Measurements from ENCODE around the gene IMPACT. TPM values are rescaled to one million over a fixed set of nuclear protein-coding genes. Genes with fewer than 3 reads are reported as not detected.

Gene IMPACT
- polyA plus RNA-seq, 2 of the 4 experiments (the other 2 are of a cell fraction): 10.9 to 27.1 TPM

DNA sequence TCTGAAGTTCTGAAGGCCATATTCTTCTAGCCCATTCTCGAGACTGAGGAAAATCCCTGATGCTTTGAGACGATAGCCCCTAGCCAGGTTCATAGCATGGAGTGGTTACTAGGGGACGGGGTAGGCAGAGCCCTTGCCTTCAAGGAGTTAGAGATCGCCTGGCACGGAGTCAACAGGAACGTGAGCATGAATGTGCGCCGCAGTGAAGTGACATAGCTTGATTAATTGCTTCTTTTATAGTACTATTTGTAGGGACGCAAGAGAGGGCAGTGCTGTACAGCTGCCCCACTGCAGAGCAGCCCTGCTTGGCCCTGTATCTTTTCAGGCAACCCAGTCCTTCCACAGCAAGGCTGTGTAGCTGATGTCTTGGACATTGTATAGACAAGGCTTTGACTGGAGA lies 60.2 kb downstream of the IMPACT start (continued):
- TF ChIP-seq HOXB5 (CRISPR knock-in tag; IDR thresholded peaks at IDR 0.05): no peak

DNA sequence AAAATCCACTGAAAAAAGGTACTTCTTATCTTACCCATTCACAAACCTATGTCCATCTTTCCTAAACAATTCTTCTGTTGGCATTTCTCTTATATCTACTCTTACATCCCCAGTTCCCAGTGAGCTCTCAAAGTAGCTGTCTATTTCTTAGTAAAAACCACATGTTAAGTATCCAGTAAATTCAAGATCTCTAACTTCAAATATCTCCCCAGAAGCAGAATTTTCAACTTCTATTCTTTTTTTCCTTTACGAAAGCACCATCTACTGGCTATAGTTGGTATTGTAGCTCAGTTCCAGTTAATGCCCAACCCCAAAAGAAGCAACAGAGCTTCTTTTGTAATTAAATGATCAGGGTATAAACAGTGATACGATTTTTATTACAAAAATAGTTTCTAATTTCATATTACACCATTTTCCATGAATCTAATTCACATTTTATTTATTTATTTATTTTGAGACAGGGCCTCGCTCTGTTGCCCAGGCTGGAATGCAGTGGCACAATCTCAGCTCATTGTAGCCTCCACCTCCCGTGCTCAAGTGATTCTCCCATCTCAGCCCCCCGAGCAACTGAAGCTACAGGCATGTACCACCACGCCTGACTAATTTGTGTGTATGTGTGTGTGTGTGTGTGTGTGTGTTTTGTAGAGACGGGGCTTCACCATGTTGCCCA lies 62.5 kb downstream of the IMPACT start:
- TF ChIP-seq HDAC2 (IDR thresholded peaks at IDR 0.05) (no peak), RAD21 (conservative IDR thresholded peaks at IDR 0.05 in 1 of 2, IDR thresholded peaks at IDR 0.05 in 1 of 2) (peak; percentile 55 to 61), SMC3 (IDR thresholded peaks at IDR 0.05) (peak; percentile 37; the same call in 2 of the 3 replicates)
- TF ChIP-seq, protein P1, sequence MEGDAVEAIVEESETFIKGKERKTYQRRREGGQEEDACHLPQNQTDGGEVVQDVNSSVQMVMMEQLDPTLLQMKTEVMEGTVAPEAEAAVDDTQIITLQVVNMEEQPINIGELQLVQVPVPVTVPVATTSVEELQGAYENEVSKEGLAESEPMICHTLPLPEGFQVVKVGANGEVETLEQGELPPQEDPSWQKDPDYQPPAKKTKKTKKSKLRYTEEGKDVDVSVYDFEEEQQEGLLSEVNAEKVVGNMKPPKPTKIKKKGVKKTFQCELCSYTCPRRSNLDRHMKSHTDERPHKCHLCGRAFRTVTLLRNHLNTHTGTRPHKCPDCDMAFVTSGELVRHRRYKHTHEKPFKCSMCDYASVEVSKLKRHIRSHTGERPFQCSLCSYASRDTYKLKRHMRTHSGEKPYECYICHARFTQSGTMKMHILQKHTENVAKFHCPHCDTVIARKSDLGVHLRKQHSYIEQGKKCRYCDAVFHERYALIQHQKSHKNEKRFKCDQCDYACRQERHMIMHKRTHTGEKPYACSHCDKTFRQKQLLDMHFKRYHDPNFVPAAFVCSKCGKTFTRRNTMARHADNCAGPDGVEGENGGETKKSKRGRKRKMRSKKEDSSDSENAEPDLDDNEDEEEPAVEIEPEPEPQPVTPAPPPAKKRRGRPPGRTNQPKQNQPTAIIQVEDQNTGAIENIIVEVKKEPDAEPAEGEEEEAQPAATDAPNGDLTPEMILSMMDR (IDR thresholded peaks at IDR 0.05): peak; percentile 55
- no peak overlapping the region for H3K27ac ChIP-seq
- FAIRE-seq (no peak), ATAC-seq (peak in 1 of 2 experiments; percentile 55; a peak in 2 of 6 replicates), DNase-seq (ENCODE audit: low read depth in 1 of 2, low spot score in 1 of 2) (peak; percentile 18 to 21)
- no peak overlapping the region for H3K4me3 ChIP-seq
- H3K4me2 ChIP-seq: no peak overlapping the region
- no peaks in the 10 kb centered on the region for H3K9me3 ChIP-seq
- POLR2A ChIA-PET: interaction anchor here (0.9 to 1.0 kb wide), 3 partner anchors 92 to 350 kb away, joined by 3 to 6 read pairs (median 4); partner anchors contain the start of genes CABYR and OSBPL1A
- 26% methylated on average over 6 of the region's 7 CpGs for WGBS (ENCODE audit: missing lambda C conversion rate)
- H3K4me1 ChIP-seq: no peaks in the 10 kb centered on the region
- CTCF ChIA-PET: interaction anchor here (0.7 to 6.1 kb wide), 26 partner anchors 8 to 864 kb away, joined by 3 to 57 read pairs (median 4); no protein-coding TSS in a partner anchor

GRCh38 chr18:24490539-24490938 lies 64.1 kb downstream of the IMPACT start:
- ATAC-seq: no peak
- CTCF ChIA-PET: interaction anchor here (2.4 to 6.1 kb wide), 2 partner anchors 9 to 131 kb away, joined by 8 to 57 read pairs; no protein-coding TSS in a partner anchor
- POLR2A ChIA-PET: no interaction called here

GRCh38 chr18:24491927-24492834 lies 65.7 kb downstream of the IMPACT start:
- no peak overlapping the region for H3K4me3 ChIP-seq
- no peak for ATAC-seq
- no peak for FAIRE-seq
- POLR2A ChIA-PET: no interaction called here
- DNase-seq (ENCODE audit: low read depth in 1 of 2, low spot score in 1 of 2): no peak
- H3K4me2 ChIP-seq: no peak overlapping the region
- no peaks in the 10 kb centered on the region for H3K9me3 ChIP-seq
- H3K4me1 ChIP-seq: no peaks in the 10 kb centered on the region
- 66% methylated on average over 21 of the region's 21 CpGs for WGBS (ENCODE audit: missing lambda C conversion rate)
- no peak overlapping the region for H3K27ac ChIP-seq
- CTCF ChIA-PET: interaction anchor here (0.9 to 2.3 kb wide), 3 partner anchors 132 to 316 kb away, joined by 3 to 9 read pairs (median 8); no protein-coding TSS in a partner anchor
- TF ChIP-seq, protein P2, sequence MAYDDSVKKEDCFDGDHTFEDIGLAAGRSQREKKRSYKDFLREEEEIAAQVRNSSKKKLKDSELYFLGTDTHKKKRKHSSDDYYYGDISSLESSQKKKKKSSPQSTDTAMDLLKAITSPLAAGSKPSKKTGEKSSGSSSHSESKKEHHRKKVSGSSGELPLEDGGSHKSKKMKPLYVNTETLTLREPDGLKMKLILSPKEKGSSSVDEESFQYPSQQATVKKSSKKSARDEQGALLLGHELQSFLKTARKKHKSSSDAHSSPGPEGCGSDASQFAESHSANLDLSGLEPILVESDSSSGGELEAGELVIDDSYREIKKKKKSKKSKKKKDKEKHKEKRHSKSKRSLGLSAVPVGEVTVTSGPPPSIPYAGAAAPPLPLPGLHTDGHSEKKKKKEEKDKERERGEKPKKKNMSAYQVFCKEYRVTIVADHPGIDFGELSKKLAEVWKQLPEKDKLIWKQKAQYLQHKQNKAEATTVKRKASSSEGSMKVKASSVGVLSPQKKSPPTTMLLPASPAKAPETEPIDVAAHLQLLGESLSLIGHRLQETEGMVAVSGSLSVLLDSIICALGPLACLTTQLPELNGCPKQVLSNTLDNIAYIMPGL (CRISPR knock-in tag; IDR thresholded peaks at IDR 0.05; ENCODE audit: borderline replicate concordance): no peak
- TF ChIP-seq USF2 (IDR thresholded peaks at IDR 0.05) (no peak), ZFP36 (IDR thresholded peaks at IDR 0.05; ENCODE audit: borderline replicate concordance, partially characterized antibody) (no peak), RCOR1 (IDR thresholded peaks at IDR 0.05; ENCODE audit: low read depth, low read length) (no peak), ZC3H11A (IDR thresholded peaks at IDR 0.05) (no peak), CEBPB (IDR thresholded peaks at IDR 0.05) (no peak), KDM5A (IDR thresholded peaks at IDR 0.05) (no peak), TP53 (CRISPR knock-in tag; IDR thresholded peaks at IDR 0.05) (no peak), ZSCAN20 (CRISPR knock-in tag; IDR thresholded peaks at IDR 0.05) (no peak)
- TF ChIP-seq, protein P3, sequence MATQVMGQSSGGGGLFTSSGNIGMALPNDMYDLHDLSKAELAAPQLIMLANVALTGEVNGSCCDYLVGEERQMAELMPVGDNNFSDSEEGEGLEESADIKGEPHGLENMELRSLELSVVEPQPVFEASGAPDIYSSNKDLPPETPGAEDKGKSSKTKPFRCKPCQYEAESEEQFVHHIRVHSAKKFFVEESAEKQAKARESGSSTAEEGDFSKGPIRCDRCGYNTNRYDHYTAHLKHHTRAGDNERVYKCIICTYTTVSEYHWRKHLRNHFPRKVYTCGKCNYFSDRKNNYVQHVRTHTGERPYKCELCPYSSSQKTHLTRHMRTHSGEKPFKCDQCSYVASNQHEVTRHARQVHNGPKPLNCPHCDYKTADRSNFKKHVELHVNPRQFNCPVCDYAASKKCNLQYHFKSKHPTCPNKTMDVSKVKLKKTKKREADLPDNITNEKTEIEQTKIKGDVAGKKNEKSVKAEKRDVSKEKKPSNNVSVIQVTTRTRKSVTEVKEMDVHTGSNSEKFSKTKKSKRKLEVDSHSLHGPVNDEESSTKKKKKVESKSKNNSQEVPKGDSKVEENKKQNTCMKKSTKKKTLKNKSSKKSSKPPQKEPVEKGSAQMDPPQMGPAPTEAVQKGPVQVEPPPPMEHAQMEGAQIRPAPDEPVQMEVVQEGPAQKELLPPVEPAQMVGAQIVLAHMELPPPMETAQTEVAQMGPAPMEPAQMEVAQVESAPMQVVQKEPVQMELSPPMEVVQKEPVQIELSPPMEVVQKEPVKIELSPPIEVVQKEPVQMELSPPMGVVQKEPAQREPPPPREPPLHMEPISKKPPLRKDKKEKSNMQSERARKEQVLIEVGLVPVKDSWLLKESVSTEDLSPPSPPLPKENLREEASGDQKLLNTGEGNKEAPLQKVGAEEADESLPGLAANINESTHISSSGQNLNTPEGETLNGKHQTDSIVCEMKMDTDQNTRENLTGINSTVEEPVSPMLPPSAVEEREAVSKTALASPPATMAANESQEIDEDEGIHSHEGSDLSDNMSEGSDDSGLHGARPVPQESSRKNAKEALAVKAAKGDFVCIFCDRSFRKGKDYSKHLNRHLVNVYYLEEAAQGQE (IDR thresholded peaks at IDR 0.05): no peak

More at GRCh38 chr18:24490539-24490938, 64.1 kb downstream of the IMPACT start:
- DNase-seq (ENCODE audit: low read depth in 1 of 2, low spot score in 1 of 2): no peak
- H3K4me3 ChIP-seq: no peak overlapping the region
- TF ChIP-seq NPAS2 (CRISPR knock-in tag; IDR thresholded peaks at IDR 0.05; ENCODE audit: borderline replicate concordance) (no peak), MAFK (IDR thresholded peaks at IDR 0.05; ENCODE audit: partially characterized antibody) (no peak), ZSCAN20 (CRISPR knock-in tag; IDR thresholded peaks at IDR 0.05) (no peak), KDM1A (IDR thresholded peaks at IDR 0.05; ENCODE audit: low read depth) (no peak), CHD4 (IDR thresholded peaks at IDR 0.05; ENCODE audit: borderline replicate concordance) (no peak), RNF2 (IDR thresholded peaks at IDR 0.05; ENCODE audit: borderline replicate concordance, low read depth) (no peak), ZNF302 (CRISPR knock-in tag; IDR thresholded peaks at IDR 0.05) (no peak), MYC (IDR thresholded peaks at IDR 0.05; ENCODE audit: borderline replicate concordance, low read length) (no peak), FOSB (CRISPR knock-in tag; IDR thresholded peaks at IDR 0.05) (no peak), POLR2AphosphoS2 (conservative IDR thresholded peaks at IDR 0.05; ENCODE audit: low read length) (no peak), HOXA7 (CRISPR knock-in tag; IDR thresholded peaks at IDR 0.05) (no peak), FOSL2 (IDR thresholded peaks at IDR 0.05) (no peak), FOSL2 (CRISPR knock-in tag; IDR thresholded peaks at IDR 0.05) (no peak), ESRRA (IDR thresholded peaks at IDR 0.05; ENCODE audit: borderline replicate concordance, low read length) (no peak), JUNB (IDR thresholded peaks at IDR 0.05) (no peak)
- no peak for FAIRE-seq
- H3K4me2 ChIP-seq: no peak overlapping the region
- no peaks in the 10 kb centered on the region for H3K9me3 ChIP-seq
- 18% methylated on average over 3 of the region's 4 CpGs for WGBS (ENCODE audit: missing lambda C conversion rate)
- no peaks in the 10 kb centered on the region for H3K4me1 ChIP-seq
- no peak overlapping the region for H3K27ac ChIP-seq
